Measurements from ENCODE around the gene PTPN9. TPM values are rescaled to one million over a fixed set of nuclear protein-coding genes. Genes with fewer than 3 reads are reported as not detected.
"Not testable (repeated sequence)": the region's sequence is repeated elsewhere in the genome, so short reads cannot be mapped to it uniquely, and the experiment has no call there.

Gene PTPN9
- total RNA-seq, 1 experiment from 2014 or later, result 64.9 TPM

DNA sequence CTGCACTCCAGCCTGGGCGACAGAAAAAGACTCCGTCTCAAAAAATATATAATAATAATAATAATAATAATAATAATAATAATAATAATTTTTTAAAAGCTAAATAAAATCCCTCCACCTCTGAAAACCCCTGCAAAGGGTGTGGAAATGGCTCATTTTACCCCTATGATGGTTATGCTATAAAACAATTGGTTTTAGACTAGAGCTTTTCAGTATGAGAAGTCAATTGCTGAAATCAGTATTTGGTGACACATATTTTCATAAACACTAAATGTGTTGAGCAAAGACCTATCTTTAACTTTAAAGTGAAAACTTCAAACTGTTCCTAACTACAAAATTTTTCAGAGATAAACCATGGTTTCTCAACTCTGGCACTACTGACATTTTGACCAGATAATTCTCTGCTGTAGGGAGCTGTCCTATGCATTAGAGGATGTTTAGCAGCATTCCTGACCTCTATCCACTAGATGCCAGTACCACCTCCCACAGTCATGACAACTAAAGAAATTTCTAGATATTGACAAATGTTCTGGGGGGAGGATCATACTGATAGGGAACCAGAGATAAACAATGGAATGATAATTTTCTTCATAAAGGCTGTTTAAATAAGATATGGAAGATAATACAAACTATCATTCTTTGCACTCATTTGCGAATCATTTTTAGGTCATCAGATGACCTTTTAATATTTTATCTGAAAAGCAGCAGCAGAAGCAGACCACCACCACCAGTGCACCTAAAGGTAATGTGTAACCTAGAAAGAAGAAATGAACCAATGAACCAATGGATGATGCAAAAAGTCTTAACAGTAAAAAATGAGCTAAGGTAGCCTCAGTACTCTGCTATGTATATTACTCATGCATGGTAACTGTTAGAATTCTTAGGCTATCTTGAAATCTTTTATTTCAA lies 13.8 kb downstream of the PTPN9 start:
- Histone ChIP-seq H3K4me1 (ENCODE audit: insufficient read depth, low read length, poor library complexity, severe bottlenecking) (no peaks in the 10 kb centered on the region), H3K27ac (ENCODE audit: low read depth, low read length, poor library complexity, severe bottlenecking) (no peak overlapping the region), H3K27me3 (replicated peaks; ENCODE audit: insufficient read depth, low read depth, low read length, poor library complexity) (no peaks in the 10 kb centered on the region), H3K4me3 (ENCODE audit: low read depth, low read length, poor library complexity, severe bottlenecking) (no peak overlapping the region), H3K36me3 (ENCODE audit: insufficient read depth, low read length, poor library complexity, severe bottlenecking) (no peaks in the 10 kb centered on the region), H3K9me3 (ENCODE audit: low read depth, low read length, poor library complexity, severe bottlenecking) (no peaks in the 10 kb centered on the region)
- BruUV-seq (replicated peaks), result no TSS peak
- ChIA-PET POLR2A (ENCODE audit: low non-redundant PET) (interaction anchor here (0.6 kb wide), 1 partner anchor 36 kb away, joined by 4 read pairs; no protein-coding TSS in a partner anchor), CTCF (no interaction called here)
- intact Hi-C loops (cut with micrococcal nuclease; ENCODE audit: unreplicated experiment), result no loop called here
- TF ChIP-seq, protein P1, sequence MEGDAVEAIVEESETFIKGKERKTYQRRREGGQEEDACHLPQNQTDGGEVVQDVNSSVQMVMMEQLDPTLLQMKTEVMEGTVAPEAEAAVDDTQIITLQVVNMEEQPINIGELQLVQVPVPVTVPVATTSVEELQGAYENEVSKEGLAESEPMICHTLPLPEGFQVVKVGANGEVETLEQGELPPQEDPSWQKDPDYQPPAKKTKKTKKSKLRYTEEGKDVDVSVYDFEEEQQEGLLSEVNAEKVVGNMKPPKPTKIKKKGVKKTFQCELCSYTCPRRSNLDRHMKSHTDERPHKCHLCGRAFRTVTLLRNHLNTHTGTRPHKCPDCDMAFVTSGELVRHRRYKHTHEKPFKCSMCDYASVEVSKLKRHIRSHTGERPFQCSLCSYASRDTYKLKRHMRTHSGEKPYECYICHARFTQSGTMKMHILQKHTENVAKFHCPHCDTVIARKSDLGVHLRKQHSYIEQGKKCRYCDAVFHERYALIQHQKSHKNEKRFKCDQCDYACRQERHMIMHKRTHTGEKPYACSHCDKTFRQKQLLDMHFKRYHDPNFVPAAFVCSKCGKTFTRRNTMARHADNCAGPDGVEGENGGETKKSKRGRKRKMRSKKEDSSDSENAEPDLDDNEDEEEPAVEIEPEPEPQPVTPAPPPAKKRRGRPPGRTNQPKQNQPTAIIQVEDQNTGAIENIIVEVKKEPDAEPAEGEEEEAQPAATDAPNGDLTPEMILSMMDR (conservative IDR thresholded peaks at IDR 0.05; ENCODE audit: low read depth, low read length), result no peak
- TF ChIP-seq EZH2 (IDR thresholded peaks at IDR 0.05; ENCODE audit: borderline replicate concordance, low read depth, low read length, poor library complexity, severe bottlenecking), result no peak
- no peak for DNase-seq (ENCODE audit: low spot score)

DNA sequence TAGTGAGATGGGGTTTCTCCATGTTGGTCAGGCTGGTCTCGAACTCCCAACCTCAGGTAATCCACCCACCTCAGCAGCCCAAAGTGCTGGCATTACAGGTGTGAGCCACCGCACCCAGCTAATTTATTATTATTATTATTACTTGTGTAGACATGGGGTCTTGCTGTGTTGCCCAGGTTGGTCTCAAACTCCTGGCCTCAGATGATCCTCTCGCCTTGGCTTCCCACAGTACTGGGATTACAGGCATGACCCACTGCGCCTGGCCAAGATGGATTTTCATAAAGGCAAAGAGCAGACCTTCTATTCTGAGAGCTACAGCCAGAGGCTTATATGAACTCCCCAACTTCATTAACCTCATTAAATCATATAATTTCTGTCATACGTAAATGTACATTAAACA lies 17.2 kb downstream of the PTPN9 start:
- intact Hi-C loops (cut with micrococcal nuclease; ENCODE audit: unreplicated experiment), result no loop called here
- BruUV-seq (replicated peaks), result no TSS peak
- DNase-seq (ENCODE audit: low spot score), result no peak
- ChIA-PET CTCF (no interaction called here), POLR2A (ENCODE audit: low non-redundant PET) (no interaction called here)
- TF ChIP-seq, protein P1 (conservative IDR thresholded peaks at IDR 0.05; ENCODE audit: low read depth, low read length), result no peak
- TF ChIP-seq EZH2 (IDR thresholded peaks at IDR 0.05; ENCODE audit: borderline replicate concordance, low read depth, low read length, poor library complexity, severe bottlenecking), result no peak
- H3K27me3 ChIP-seq (replicated peaks; ENCODE audit: insufficient read depth, low read depth, low read length, poor library complexity), result no peaks in the 10 kb centered on the region
- no peak overlapping the region for H3K27ac ChIP-seq (ENCODE audit: low read depth, low read length, poor library complexity, severe bottlenecking)
- no peaks in the 10 kb centered on the region for H3K36me3 ChIP-seq (ENCODE audit: insufficient read depth, low read length, poor library complexity, severe bottlenecking)
- no peaks in the 10 kb centered on the region for H3K4me1 ChIP-seq (ENCODE audit: insufficient read depth, low read length, poor library complexity, severe bottlenecking)
- H3K4me3 ChIP-seq (ENCODE audit: low read depth, low read length, poor library complexity, severe bottlenecking), result no peak overlapping the region
- H3K9me3 ChIP-seq (ENCODE audit: low read depth, low read length, poor library complexity, severe bottlenecking), result no peaks in the 10 kb centered on the region

DNA sequence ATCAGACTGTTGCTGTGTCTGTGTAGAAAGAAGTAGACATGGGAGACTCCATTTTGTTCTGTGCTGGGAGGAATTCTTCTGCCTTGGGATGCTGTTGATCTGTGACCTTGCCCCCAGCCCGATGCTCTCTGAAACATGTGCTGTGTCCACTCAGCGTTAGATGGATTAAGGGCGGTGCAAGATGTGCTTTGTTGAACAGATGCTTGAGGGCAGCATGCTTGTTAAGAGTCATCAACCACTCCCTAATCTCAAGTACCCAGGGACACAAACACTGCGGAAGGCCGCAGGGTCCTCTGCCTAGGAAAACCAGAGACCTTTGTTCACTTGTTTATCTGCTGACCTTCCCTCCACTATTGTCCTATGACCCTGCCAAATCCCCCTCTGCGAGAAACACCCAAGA lies 19.8 kb downstream of the PTPN9 start:
- H3K27me3 ChIP-seq (replicated peaks; ENCODE audit: insufficient read depth, low read depth, low read length, poor library complexity); H3K9me3 ChIP-seq (ENCODE audit: low read depth, low read length, poor library complexity, severe bottlenecking); H3K36me3 ChIP-seq (ENCODE audit: insufficient read depth, low read length, poor library complexity, severe bottlenecking); H3K4me1 ChIP-seq (ENCODE audit: insufficient read depth, low read length, poor library complexity, severe bottlenecking); H3K27ac ChIP-seq (ENCODE audit: low read depth, low read length, poor library complexity, severe bottlenecking); DNase-seq (ENCODE audit: low spot score); CTCF ChIA-PET; intact Hi-C loops (cut with micrococcal nuclease; ENCODE audit: unreplicated experiment); H3K4me3 ChIP-seq (ENCODE audit: low read depth, low read length, poor library complexity, severe bottlenecking); POLR2A ChIA-PET (ENCODE audit: low non-redundant PET); BruUV-seq (replicated peaks): not testable (repeated sequence)

DNA sequence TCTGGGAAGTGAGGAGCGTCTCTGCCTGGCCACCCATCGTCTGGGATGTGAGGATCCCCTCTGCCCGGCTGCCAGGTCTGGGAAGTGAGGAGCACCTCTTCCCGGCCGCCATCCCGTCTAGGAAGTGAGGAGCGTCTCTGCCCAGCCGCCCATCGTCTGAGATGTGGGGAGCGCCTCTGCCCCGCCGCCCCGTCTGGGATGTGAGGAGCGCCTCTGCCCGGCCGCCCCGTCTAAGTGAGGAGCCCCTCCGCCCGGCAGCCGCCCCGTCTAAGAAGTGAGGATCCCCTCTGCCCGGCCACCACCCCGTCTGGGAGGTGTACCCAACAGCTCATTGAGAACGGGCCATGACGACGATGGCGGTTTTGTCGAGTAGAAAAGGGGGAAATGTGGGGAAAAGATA lies 20.2 kb downstream of the PTPN9 start:
- H3K4me3 ChIP-seq (ENCODE audit: low read depth, low read length, poor library complexity, severe bottlenecking); DNase-seq (ENCODE audit: low spot score); H3K9me3 ChIP-seq (ENCODE audit: low read depth, low read length, poor library complexity, severe bottlenecking); POLR2A ChIA-PET (ENCODE audit: low non-redundant PET); H3K36me3 ChIP-seq (ENCODE audit: insufficient read depth, low read length, poor library complexity, severe bottlenecking); intact Hi-C loops (cut with micrococcal nuclease; ENCODE audit: unreplicated experiment); CTCF ChIA-PET; H3K4me1 ChIP-seq (ENCODE audit: insufficient read depth, low read length, poor library complexity, severe bottlenecking); H3K27me3 ChIP-seq (replicated peaks; ENCODE audit: insufficient read depth, low read depth, low read length, poor library complexity); BruUV-seq (replicated peaks); H3K27ac ChIP-seq (ENCODE audit: low read depth, low read length, poor library complexity, severe bottlenecking): not testable (repeated sequence)
